ENCODE results near the gene SCO2.

GRCh38 chr22:50526108-50526833 lies 873 bp upstream of the SCO2 start:
- TF ChIP-seq, protein P1, sequence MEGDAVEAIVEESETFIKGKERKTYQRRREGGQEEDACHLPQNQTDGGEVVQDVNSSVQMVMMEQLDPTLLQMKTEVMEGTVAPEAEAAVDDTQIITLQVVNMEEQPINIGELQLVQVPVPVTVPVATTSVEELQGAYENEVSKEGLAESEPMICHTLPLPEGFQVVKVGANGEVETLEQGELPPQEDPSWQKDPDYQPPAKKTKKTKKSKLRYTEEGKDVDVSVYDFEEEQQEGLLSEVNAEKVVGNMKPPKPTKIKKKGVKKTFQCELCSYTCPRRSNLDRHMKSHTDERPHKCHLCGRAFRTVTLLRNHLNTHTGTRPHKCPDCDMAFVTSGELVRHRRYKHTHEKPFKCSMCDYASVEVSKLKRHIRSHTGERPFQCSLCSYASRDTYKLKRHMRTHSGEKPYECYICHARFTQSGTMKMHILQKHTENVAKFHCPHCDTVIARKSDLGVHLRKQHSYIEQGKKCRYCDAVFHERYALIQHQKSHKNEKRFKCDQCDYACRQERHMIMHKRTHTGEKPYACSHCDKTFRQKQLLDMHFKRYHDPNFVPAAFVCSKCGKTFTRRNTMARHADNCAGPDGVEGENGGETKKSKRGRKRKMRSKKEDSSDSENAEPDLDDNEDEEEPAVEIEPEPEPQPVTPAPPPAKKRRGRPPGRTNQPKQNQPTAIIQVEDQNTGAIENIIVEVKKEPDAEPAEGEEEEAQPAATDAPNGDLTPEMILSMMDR (IDR thresholded peaks at IDR 0.05; ENCODE audit: low read length) = peak; percentile 76
- TF ChIP-seq EZH2 (IDR thresholded peaks at IDR 0.05; ENCODE audit: borderline replicate concordance, low read length) = no peak

Data from OCI-LY1 (cell line).